ENCODE data around the gene MCM10.
"Not testable (repeated sequence)": the region's sequence is repeated elsewhere in the genome, so short reads cannot be mapped to it uniquely, and the experiment has no call there.

The MCM10 gene

GRCh38 chr10:13219685-13220670, 58.6 kb downstream of the MCM10 start:
- DNase-seq (ENCODE audit: low read depth in 1 of 2, low spot score in 1 of 2): no peak

- DNase-seq (ENCODE audit: low read depth in 1 of 2, low spot score in 1 of 2): no peak
These were observed 60.2 kb downstream of the MCM10 start for GRCh38 chr10:13221572-13221971.

GRCh38 chr10:13222151-13222550, 60.8 kb downstream of the MCM10 start:
- no peak for DNase-seq (ENCODE audit: low read depth in 1 of 2, low spot score in 1 of 2)

GRCh38 chr10:13222566-13222965, 61.2 kb downstream of the MCM10 start:
- no peak for DNase-seq (ENCODE audit: low read depth in 1 of 2, low spot score in 1 of 2)

- no peak for DNase-seq (ENCODE audit: low read depth in 1 of 2, low spot score in 1 of 2)
These were observed 61.9 kb downstream of the MCM10 start for GRCh38 chr10:13223241-13223640.

- DNase-seq (ENCODE audit: low read depth in 1 of 2, low spot score in 1 of 2): no peak
These were observed 63.0 kb downstream of the MCM10 start for GRCh38 chr10:13224210-13224995.

- DNase-seq (ENCODE audit: low read depth in 1 of 2, low spot score in 1 of 2): no peak
These were observed 64.2 kb downstream of the MCM10 start for GRCh38 chr10:13225601-13226000.

GRCh38 chr10:13227031-13227430, 65.7 kb downstream of the MCM10 start:
- no peak for DNase-seq (ENCODE audit: low read depth in 1 of 2, low spot score in 1 of 2)

- no peak for DNase-seq (ENCODE audit: low read depth in 1 of 2, low spot score in 1 of 2)
These were observed 69.8 kb downstream of the MCM10 start for GRCh38 chr10:13231190-13231589.

- DNase-seq (ENCODE audit: low read depth in 1 of 2, low spot score in 1 of 2): no peak
These were observed 70.5 kb downstream of the MCM10 start for GRCh38 chr10:13231808-13232207.

- DNase-seq (ENCODE audit: low read depth in 1 of 2, low spot score in 1 of 2): no peak
These were observed 72.0 kb downstream of the MCM10 start for GRCh38 chr10:13233358-13233757.

GRCh38 chr10:13234172-13234571, 72.8 kb downstream of the MCM10 start, which contains the start of gene UCMA:
TSS of gene UCMA (minus strand) at chr10:13234374. CDS start at chr10:13234258, 116 bp downstream.
- DNase-seq (ENCODE audit: low read depth in 1 of 2, low spot score in 1 of 2): no peak

GRCh38 chr10:13234736-13235135, 73.4 kb downstream of the MCM10 start:
- DNase-seq (ENCODE audit: low read depth in 1 of 2, low spot score in 1 of 2): not testable (repeated sequence)

GRCh38 chr10:13236638-13237037, 75.3 kb downstream of the MCM10 start:
- no peak for DNase-seq (ENCODE audit: low read depth in 1 of 2, low spot score in 1 of 2)

GRCh38 chr10:13238271-13239077, 77.1 kb downstream of the MCM10 start:
- no peak for DNase-seq (ENCODE audit: low read depth in 1 of 2, low spot score in 1 of 2)

GRCh38 chr10:13239923-13240322, 78.6 kb downstream of the MCM10 start:
- DNase-seq (ENCODE audit: low read depth in 1 of 2, low spot score in 1 of 2): no peak

- DNase-seq (ENCODE audit: low read depth in 1 of 2, low spot score in 1 of 2): no peak
These were observed 80.3 kb downstream of the MCM10 start for GRCh38 chr10:13241613-13242012.

GRCh38 chr10:13242260-13242659, 80.9 kb downstream of the MCM10 start:
- not testable (repeated sequence) for DNase-seq (ENCODE audit: low read depth in 1 of 2, low spot score in 1 of 2)

GRCh38 chr10:13247246-13247645, 85.9 kb downstream of the MCM10 start:
- no peak for DNase-seq (ENCODE audit: low read depth in 1 of 2, low spot score in 1 of 2)

- DNase-seq (ENCODE audit: low read depth in 1 of 2, low spot score in 1 of 2): no peak
These were observed 86.4 kb downstream of the MCM10 start for GRCh38 chr10:13247784-13248183.

GRCh38 chr10:13253726-13254125, 92.4 kb downstream of the MCM10 start:
- DNase-seq (ENCODE audit: low read depth in 1 of 2, low spot score in 1 of 2): no peak

Measured in activated T-helper 1 cell treated with anti-CD3 and anti-CD28 coated beads, Interleukin-2, amount 50 U/mL, for 16 hours (primary cell).